ENCODE data around the gene GCH1.

GCH1 gene

DNA sequence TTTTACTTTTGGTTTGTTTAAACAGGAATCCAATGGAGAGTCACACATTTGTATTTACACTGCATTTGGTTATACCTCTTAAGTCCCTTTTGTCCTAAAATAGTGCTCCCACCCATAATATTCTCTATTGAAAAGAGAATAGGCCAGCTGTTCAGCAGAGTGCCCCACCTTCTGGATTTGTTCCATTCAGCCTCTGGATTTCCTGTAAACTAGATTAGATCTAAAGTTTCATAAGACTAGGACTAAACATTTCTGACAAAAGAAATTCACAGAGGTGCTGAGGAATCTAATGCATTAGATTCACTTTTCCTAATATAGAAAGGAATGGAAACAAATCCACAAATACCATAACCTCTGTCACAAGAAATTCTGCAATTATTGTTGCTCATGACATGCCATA lies 38.1 kb downstream of the GCH1 start:
- DNase-seq: no peak

DNA sequence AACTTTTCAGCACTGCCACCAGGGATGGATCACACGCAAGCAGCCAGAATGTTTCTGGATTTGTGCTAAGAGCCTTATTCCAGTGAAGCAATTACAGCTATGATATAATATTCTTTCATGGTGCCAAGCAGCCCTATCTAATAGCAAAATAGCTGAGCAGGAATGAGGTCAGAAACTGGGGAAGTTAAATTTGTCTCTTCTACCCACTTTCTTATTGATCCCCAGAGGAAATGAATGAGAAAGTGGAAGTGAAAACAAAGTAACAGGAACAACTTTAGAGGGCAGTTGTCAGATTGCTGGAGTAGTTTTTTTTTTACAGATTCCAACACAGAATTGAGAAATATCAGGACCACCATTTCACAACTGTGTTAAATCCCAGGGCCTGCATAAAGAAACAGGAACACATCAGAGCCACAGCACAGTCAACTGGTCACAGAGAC lies 44.8 kb downstream of the GCH1 start:
- no peak for DNase-seq

DNA sequence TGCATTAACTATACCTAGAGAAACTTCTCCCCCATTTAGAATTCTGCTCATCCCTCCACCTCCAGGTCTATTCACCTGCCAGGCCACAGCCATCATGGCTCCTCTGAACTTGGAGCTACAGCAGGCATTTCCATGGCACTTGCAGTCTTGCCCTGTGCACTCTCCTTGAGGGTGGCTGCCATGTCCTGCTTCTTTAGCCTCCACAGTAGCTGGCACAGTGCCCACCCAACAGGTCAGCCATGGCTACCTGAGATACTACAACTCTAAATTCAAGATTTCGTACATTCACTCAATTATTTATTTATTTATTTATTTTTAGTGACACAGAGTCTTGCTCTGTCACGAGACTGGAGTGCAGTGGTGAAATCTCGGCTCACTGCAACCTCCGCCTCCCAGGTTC lies 46.5 kb downstream of the GCH1 start:
- DNase-seq: no peak

DNA sequence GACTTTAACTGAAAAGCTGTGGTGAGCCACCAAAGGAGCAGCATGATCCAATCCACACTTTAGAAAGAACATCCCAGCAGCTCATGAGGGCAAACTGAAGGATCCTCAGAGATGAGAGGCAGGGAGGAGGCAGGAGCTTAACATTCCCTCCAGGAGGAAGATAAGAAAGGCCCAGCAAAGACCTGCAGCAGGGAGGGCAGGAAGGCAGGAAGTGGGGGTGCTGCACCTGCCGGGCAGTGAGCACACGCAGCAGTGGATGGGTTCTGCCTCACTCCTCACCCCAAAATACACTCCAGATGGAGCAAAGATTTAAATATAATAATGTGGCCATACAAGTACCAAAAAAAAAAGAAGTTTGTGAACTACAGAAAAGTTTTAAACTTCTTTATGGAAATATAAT lies 48.4 kb downstream of the GCH1 start:
- DNase-seq: no peak

DNA sequence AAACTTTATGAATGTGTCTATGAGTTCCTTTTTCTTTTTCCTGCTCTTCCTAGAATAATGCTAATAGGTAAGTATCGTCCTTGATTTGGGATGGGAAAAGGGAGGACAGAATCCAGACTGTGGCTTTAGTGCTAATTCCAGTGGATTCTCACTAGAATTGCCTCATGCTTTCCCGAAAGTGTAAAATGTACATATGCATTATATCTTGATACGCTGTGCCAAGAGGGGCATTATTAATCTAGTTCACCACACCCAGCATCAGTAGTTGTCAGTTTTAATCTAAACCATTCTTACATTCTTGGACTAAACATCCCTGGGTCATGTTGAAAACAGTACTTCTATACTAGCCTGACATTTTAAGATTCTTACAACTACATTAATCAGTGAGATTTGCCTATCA lies 49.3 kb downstream of the GCH1 start:
- no peak for DNase-seq

DNA sequence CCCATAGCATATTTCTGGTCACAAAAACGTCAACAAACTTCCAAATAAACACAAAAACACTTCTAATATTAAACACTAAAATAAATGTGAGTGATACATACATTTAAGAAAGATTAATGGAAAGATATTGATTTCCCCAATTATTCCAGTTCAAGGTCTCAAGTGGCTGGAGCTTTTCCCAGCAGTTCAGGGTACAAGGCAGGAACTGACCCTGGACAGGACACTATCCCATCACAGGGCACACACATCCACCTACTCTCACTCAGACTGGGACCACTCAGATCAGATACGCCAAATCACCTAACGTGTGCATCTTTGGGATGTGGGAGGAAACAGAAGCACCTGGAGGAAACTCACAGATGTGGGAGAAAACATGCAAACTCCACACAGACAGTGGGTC lies 50.4 kb downstream of the GCH1 start:
- DNase-seq: no peak

DNA sequence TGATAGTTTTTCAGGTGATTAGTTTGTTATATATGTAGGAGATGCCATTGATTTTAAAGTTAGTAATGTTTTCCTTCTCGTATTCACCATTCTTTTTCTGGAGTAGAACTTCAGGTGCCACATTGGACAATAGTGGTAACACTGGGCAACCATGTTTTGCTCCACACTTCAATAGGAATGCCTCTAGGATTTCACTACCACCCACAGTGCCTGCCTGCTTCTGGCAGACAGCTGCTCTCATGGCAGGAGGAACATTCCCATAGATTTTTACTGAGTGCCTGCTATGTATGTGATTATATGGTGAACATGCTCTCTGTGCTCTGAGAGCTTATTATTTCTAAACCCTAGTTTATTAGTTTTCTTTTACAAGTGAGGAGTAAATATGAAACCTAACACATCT lies 53.7 kb downstream of the GCH1 start:
- no peak for DNase-seq

DNA sequence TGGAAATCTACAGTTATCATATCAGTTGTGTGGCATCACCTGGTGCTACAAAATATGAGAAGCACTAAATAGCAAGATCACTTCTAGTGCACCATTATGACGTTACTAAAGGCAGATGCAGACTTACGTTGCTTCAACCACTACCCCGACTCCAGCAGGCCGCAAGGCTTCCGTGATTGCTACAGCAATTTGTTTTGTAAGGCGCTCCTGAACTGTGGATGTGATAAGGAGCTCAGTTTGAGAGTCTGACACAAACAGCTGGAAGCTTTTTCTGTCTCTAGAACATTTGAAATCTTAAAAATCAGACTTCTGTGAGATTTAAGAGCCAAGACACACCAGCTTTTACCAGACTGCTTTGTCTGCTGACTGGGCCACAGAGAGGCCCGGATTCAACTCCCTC lies 57.0 kb downstream of the GCH1 start:
- no peak for DNase-seq

DNA sequence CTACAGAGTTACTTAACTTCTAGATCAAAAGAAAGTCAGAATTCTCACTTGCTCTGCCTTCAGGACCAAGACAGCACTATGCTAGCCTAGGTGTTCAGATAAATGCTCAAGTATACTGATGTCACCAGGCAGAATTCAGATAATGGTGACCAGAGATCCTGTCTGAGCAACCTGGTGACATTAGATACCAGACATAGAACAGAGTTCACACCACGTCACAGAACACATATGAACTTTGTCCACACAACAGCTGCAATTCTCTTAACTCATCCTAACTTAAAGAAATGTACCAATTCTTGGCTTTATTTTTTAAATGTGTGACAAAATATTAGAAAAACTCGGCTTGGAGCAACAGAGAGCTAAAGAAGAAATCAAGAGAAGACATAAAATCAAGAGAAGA lies 58.1 kb downstream of the GCH1 start:
- DNase-seq: no peak

DNA sequence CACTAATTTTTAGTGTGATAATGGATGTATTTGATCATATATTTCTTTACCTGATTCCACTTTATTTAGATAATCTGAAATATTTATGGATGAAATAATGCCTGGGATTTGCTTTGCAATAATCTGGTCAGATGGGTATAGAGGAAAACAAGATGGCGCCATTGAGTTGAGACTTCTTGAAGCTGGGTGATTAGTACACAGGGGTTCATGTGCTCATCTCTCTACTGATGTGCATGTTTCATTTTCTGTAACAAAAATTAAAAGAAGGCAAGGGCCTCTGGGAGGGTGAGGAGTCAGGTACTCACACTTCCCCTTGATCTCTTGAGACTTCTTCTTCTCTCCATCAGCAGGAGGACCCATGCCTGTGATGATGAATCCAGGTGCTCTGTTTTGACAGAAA lies 61.8 kb downstream of the GCH1 start:
- DNase-seq: no peak

DNA sequence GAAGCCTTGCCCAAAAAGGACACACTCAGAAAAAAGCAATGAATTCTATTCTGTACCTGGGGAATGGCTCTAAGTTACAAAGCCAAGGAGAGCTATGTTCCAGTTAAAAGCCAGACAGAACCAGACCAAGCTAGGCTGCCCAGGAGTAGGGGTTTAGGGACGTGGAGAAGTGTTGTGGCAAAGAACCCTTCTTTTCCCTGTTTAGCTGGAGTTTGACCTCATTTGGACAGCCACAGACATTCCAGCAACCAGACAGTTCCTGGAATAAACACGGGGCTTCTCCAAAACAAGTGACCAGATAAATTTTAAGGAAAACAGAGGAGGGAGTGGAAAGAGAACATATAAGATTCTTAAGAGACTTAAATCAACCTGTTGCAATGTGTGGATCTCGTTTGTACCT lies 62.3 kb downstream of the GCH1 start:
- no peak for DNase-seq

DNA sequence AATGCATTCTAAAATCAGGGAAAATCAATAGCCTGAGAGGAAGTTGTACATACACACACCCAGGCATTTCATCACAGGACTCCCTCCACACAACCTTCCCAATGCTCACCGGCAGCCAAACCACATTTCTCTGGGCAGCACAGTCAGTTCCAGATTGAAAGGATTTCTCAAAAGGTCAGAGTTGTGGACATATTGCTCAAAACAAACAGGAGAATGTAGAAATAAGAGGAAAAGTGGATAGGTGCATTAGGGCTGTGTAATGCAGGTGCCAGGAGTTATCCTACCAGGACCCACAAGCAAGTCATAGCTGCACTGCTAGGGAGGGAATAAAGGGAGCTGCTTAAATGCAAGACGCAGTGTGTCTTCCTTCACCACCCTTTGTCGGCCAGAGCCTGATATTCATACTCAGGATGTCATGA lies 62.9 kb downstream of the GCH1 start:
- no peak for DNase-seq

DNA sequence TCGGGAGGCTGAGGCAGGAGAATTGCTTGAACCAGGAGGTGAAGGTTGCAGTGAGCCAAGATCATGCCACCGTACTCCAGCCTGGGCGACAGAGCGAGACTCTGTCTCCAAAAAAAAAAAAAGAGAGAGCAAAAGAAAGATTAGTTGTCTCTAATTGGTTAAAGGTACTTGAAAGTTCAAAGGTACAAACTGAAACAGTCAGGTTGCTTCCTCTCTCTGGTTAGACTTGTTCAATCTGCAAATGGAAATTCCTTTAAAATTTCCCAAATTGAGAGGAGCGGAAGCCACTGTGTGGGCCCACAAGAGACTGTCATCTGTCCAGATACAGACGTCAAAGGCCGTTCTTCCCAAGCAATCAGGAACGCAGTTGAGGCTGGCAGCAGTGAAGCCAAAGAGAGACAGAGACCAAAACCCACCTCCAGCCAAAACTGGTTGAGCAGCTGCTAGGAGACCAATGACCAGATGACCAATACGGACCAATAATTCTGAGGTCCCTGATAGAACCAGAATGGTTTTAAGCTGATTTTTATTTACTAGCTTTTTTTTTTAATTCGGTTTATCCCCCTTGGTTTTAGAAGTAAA lies 63.6 kb downstream of the GCH1 start:
- no peak for DNase-seq

DNA sequence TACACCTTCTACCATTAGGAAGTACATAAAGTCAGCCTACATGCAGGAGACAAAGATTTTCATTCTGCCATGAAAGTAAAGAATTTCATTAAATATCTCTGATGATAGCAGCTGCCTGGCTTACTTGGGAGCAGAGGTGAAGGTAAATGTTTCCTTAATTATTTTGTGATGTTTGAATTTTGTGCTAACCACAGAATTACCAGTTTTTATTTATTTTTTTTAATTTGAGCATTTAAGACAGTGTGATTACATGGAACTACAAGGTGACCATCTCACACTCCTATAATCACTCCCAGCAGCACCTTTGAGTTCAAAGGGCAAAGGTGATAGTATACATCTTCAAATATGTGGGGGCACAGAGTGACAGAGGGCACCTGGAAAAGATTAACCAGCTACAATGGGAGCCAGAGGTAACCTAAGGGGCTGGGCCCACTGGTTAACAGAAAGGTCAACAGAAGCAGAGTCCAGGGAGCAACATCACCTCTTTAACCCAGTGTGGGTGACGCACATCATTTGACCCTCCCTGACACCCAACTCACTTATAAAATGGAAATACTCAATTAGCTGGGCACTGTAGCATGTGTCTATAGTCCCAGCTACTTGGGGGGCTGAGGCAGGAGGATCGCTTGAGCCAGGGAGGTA lies 65.0 kb downstream of the GCH1 start:
- DNase-seq: no peak

DNA sequence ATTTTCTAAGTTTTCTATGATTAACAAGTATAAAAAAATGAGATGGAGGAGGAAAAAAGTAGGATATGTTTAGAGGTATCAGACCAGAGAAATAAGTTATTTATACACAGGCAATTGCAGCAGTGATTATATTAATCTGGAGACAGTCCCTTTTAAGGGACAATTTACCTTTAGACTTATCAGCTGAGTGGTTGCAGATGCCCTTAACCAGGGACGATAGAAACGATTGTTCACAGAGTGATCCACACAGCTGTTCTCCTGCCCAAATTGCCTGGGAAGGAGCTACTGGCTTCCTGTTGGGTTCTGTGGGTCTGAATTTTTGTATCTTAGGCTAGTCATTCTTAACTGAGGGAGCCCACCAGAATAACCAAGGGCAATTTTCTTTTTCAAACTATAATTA lies 66.4 kb downstream of the GCH1 start:
- DNase-seq: no peak

DNA sequence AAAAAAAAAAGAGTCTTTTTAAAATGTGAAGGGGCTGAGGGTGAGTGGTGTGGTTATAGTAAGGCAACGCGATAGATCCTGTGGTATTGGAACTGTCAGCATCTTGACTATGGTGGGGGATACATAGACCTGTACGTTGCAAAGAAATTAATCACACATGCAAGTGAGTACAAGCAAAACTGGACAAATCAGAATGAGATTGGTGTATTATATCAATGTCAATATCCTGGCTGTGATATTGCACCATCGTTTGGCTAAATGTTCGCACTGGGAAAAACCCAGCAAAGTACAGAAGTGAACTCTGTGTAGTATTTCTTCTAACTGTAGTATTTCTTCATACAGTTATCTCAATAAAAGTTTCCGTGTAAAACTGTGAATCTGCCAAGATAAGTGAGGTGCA lies 67.9 kb downstream of the GCH1 start:
- DNase-seq: no peak

DNA sequence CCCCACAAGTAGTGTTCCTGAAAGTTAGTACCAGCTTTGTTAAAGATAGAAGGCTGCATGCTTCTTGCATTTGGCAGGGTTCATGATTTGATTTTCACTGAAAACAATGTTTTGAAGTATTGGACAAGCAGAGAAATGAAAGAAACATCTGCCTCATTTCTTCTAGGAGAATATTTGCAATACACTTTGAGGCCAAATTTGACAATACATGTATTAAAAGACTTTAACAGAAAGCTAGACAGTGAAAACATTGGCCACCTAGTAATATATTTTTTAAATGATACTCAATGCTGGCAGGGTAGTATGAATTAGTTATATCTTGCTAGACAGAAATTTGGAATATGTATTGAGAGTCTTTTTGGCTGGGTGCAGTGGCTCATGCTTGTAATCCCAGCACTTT lies 68.5 kb downstream of the GCH1 start:
- no peak for DNase-seq

DNA sequence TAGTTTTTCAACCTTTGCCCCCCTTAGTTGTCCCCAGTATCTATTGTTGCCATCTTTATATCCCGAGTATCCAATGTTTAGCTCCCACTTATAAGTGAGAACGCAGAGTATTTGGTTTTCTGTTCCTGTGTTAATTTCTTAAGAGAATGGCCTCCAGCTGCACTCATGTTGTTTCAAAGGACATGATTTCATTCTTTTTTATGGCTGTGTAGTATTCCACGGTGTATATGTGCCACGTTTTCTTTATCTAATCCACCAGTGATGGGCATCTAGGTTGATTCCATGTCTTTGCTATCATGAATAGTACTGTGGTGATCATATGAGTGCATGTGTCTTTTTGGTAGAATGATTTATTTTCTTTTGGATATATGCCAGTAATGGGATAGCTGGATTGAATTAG lies 72.0 kb downstream of the GCH1 start:
- no peak for DNase-seq

DNA sequence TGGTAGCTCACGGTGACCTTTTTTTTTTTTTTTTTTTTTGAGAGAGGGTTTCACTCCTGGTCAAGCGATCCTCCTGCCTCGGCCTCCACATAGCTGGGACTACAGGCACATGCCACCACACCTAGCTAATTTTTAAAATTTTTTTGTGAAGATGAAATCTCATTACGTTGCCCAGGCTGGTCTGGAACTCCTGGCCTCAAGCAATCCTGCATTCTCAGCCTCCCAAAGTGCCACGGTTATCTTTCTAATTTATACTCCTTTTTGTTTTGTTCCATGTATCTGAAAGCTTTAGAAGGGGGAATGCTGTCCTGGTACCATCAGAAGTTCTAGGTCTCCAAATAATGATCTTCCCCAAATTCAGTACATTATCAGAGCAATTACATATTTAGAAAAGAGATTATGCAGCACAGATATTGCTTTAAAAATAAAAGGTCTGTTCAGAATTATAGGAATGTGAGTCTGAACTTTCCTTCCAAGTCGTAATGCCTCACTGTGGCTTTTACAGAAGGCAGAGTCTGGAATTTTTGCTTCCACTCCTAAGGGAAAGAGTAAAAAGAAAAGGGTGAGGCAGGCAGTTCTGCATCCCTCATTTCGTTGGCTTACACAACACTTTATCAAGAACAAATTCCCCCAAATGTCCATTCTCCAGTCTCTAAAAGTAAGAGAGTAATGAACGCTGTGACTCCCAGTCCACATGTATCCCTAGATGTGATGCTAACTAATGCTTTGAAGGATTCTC lies 73.0 kb downstream of the GCH1 start:
- DNase-seq: no peak

DNA sequence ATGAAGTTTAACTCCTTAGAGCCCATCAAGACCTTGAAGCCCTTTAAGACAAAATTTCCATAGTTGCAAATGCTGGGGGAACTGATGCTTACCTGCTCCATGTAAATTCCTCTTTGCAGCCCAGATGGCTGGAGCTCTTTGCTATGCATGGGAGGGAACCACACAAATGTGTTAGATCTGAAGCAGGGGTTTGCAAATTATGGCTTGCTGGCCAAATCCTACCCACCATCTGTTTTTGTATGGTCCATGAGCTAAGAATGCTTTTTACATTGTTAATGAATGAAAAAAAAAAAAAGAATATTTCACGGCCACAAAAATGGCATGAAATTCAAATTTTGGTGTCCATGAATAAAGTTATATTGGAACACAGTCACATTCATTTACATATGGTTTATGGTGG lies 74.6 kb downstream of the GCH1 start:
- no peak for DNase-seq

DNA sequence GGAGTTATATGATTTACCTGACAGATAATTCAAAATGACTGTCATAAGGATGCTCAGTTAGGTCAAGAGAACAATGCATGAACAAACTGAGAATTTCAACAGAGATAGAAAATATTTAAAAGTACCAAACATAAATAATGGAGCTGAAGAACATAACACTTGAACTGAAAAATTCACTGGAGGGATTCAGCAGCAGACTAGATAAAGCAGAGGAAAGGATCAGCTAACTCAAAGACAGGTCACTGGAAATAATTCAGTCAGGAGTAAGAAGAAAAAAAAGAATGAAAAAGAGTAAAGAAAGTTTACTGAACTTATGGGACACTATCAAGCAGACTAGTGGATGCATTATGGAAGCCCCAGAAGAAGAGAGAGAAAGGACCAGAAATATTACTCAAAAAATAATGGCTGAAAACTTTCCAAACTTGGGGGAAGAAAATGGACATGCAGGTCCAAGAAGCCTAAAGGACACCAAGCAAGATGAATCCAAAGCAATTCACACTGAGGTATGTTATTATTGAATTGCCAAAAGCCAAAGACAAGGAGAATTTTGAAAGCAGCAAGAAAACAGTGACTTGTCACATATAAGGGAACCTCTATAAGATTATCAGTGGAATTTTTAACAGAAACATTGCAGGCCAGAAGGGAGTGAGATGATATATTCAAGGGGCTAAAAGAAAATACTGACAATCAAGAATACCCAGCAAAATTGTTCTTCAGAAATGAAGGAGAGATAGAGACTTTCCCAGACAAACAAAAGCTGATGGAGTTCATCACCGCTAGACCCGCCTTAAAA lies 78.7 kb downstream of the GCH1 start:
- DNase-seq: no peak

DNA sequence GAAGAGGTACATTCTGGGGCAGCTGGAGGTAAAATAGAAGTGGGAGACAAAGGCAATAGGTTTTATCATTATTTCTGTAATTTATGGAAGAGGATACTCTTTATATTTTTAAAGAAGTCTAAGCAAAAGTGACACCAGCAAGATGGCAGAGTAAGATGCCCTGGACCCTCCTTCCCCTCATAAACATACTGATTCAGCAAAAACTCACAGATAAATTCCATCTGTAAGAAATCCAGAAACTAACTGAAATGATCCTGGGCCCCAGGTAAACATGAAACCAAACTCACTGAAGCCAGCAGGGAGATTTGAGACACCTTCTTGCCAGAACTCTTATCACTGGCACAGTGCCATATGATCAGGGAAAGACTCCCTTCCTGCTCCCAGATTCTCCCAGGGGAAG lies 79.9 kb downstream of the GCH1 start:
- no peak for DNase-seq

DNA sequence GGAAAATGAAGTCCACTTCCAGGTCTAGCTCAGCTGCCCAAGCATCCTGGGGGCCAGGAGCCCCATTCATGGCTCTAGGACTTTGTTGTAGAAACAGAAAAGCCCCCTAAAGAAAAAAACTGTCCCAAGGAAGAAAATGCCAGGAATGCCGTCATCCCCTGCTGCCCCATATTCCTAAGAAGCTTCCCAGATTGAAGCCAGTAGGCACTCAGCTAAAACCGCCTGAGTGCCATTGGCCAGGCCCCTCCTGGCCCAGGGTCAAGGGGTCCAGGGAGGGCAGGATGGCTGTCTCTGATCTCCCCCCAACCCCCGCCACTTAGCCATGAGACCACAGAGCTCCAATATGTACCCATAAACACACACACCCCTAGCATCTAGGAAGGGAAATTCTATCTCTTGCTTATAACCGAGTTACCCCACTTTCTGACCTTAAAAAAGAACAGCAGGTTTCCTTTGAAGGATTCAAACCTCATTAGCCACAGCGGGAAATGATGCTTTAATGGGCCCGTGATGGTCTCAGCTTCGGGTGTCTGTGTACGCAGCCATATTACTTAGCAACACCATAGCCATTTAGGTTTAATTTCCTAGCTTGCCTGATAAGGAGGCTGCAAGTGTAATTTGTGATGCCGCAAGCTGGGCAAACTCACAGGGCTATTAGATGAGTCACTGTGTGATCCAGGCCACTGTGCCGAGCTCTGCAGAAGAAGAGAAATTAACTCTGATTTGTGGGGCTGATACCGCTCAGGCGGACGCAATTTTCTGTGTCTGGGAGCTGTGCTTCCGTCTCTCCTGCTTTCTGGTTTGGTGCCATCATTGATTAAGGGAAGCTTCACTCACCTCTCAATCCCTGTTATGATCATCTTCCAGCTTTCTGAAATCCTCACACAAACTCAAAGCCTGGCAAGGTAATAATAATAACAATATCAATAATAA lies 84.2 kb downstream of the GCH1 start:
- DNase-seq: no peak

Data from stimulated activated CD4-positive, alpha-beta T cell treated with anti-CD3 and anti-CD28 coated beads, Interleukin-4, amount 100 ng/mL, for 4 hours (primary cell).